GM12891 (cell line): ENCODE results near the gene INSIG2.

Experiments
- POLR2AphosphoS5 ChIP-seq: IDR thresholded peaks from 2 replicates; pipeline ENCODE4 v1.6.1; 2011; ENCODE audit warnings: low read depth, low read length, control low read depth
- SPI1 ChIP-seq: IDR thresholded peaks from 2 replicates; pipeline ENCODE4 v1.6.1; 2011; ENCODE audit warnings: low read depth, low read length, control low read depth

DNA sequence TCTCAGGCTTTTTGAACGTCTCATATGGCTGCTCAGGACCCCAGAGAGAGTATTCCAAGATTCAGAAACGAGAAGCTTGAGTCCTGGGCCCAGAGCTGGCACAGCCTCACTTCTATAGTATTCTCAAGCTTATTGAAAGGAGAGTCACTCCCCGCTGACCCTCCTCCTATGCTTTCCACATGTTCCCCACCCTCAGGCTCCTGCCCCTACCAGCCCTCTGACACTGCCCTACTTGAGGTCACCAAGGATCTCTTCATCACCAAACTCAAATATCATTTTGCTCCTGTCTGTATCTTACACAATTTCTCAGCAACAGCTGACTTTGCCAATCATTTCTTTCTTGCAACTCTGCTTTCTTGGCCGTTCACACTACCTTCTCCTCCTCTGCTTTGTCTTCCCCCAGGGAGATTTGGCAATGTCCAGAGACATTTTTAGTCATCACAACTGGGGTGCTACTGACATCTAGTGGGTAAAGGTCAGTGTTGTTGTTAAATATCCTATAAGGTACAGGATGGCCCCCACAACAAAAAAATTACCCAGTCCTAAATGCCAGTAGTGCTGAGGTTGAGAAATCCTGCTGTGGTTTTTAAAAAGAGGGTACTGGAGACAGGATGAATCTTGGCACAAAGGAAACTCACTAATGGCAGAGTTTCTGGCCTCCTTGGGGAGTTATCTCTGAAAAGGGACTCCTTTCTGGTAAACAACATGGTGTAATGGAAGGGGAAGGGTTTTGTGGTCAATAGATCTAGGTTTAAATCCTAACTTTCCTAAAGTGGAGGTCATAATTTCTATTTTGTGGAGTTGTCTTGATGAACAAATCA is 26.9 kb upstream of the INSIG2 start:
- TF ChIP-seq SPI1 (no peak), POLR2AphosphoS5 (no peak)
